Measurements from ENCODE around the gene CHURC1. TPM values are rescaled to one million over a fixed set of nuclear protein-coding genes. Genes with fewer than 3 reads are reported as not detected.

The CHURC1 gene
- total RNA-seq, 1 donor from 2014 or later = 51.6 TPM

DNA sequence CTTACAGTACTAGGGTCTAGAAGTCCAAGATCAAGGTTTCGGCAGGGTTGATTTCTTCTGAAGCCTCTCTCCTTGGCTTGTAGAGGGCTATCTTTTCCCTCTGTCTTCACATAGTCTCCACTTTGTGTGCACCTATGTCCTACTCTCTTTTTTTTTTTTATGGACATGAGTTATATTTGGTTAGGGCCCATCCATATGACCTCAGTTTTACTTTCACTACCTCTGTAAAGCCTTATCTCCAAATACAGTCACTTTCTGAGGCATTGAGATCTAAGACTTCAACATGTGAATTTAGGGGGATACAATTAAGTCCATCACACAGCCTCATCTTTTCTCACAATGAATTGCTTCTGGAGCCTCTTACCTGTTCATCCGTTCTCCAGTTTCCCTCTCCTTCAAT is 28.7 kb upstream of the CHURC1 start:
- Mint-ChIP-seq H3K4me3 (ENCODE audit: unreplicated experiment) (no peak overlapping the region), H3K27ac (ENCODE audit: unreplicated experiment) (no peak overlapping the region), H3K9me3 (ENCODE audit: unreplicated experiment) (no peaks in the 10 kb centered on the region), H3K27me3 (ENCODE audit: unreplicated experiment) (peaks cover 85% of the 10 kb centered on the region), H3K36me3 (ENCODE audit: unreplicated experiment) (peaks cover 2% of the 10 kb centered on the region), H3K4me1 (ENCODE audit: unreplicated experiment) (peaks cover 1% of the 10 kb centered on the region)
- DNase-seq (ENCODE audit: extremely low spot score, unreplicated experiment) = no peak
- TF ChIP-seq, protein P1, sequence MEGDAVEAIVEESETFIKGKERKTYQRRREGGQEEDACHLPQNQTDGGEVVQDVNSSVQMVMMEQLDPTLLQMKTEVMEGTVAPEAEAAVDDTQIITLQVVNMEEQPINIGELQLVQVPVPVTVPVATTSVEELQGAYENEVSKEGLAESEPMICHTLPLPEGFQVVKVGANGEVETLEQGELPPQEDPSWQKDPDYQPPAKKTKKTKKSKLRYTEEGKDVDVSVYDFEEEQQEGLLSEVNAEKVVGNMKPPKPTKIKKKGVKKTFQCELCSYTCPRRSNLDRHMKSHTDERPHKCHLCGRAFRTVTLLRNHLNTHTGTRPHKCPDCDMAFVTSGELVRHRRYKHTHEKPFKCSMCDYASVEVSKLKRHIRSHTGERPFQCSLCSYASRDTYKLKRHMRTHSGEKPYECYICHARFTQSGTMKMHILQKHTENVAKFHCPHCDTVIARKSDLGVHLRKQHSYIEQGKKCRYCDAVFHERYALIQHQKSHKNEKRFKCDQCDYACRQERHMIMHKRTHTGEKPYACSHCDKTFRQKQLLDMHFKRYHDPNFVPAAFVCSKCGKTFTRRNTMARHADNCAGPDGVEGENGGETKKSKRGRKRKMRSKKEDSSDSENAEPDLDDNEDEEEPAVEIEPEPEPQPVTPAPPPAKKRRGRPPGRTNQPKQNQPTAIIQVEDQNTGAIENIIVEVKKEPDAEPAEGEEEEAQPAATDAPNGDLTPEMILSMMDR (IDR thresholded peaks at IDR 0.05) = no peak

- H3K9me3 Mint-ChIP-seq (ENCODE audit: unreplicated experiment) = no peaks in the 10 kb centered on the region
These were observed 24.9 kb upstream of the CHURC1 start for GRCh38 chr14:64889352-64889751.

DNA sequence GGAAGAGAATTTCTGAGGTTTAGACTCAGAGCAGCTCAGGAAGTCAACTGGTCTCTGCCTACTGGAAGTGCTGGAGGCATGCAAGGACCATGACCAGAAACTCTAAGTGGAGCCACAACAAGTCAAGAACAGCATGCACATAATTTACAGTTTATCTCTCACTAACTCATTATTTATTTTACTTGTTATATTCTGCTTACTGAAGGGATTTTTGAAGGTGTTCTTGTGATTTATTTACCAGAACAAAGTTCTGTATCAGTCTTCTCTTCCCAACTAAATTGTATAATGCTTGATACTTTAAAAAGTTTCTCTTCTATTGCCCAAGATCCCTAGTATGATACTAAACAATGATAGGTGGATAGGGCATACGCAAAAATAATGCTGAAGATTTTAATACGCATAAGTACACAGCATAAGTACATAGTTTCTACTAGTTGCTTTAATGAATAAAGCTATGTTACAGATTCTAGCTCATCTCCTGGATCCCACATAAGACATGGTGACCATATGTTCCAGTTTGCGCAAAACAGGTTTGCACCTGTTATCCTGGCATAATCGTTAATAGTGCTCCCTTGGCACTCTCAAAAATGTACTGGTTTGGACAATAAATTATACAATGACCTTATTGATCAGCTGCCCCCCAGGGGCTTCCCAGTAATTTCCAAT is 22.9 kb upstream of the CHURC1 start:
- Mint-ChIP-seq H3K36me3 (ENCODE audit: unreplicated experiment) (no peaks in the 10 kb centered on the region), H3K27me3 (ENCODE audit: unreplicated experiment) (peaks cover 47% of the 10 kb centered on the region), H3K4me1 (ENCODE audit: unreplicated experiment) (no peaks in the 10 kb centered on the region), H3K4me3 (ENCODE audit: unreplicated experiment) (no peak overlapping the region), H3K9me3 (ENCODE audit: unreplicated experiment) (no peaks in the 10 kb centered on the region), H3K27ac (ENCODE audit: unreplicated experiment) (no peak overlapping the region)
- DNase-seq (ENCODE audit: extremely low spot score, unreplicated experiment) = no peak
- TF ChIP-seq, protein P1 (IDR thresholded peaks at IDR 0.05) = no peak

More at GRCh38 chr14:64889352-64889751, 24.9 kb upstream of the CHURC1 start:
- TF ChIP-seq, protein P1 (IDR thresholded peaks at IDR 0.05) = no peak
- no peak for DNase-seq (ENCODE audit: extremely low spot score, unreplicated experiment)
- Mint-ChIP-seq H3K4me3 (ENCODE audit: unreplicated experiment) (no peak overlapping the region), H3K27me3 (ENCODE audit: unreplicated experiment) (peaks cover 64% of the 10 kb centered on the region), H3K4me1 (ENCODE audit: unreplicated experiment) (no peaks in the 10 kb centered on the region), H3K27ac (ENCODE audit: unreplicated experiment) (no peak overlapping the region), H3K36me3 (ENCODE audit: unreplicated experiment) (no peaks in the 10 kb centered on the region)

DNA sequence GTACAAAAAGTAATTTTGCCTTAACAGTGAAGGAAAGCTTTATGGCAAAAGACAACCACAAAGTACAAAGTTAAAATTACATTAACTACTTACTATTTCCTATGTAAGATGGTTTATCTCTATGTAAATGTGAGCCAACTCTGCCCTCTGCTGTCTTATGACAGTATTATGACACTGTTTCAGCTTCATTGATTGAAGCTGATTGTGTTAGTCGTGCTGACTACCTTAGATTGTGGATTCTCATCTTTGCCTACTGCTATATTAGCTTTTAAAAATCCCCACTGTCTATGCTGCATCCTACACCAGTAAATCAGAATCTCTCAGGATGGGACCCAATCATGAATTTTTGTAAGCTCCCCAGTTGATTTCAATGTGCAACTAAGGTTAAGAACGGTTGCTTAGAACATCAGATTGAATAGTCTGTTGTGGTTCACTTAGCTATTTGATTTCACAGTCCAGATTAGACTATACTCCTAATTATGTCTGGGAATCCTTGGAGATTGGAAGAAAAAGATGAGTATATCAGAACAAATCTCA is 22.3 kb upstream of the CHURC1 start:
- no peak for DNase-seq (ENCODE audit: extremely low spot score, unreplicated experiment)
- no peaks in the 10 kb centered on the region for H3K4me1 Mint-ChIP-seq (ENCODE audit: unreplicated experiment)
- H3K36me3 Mint-ChIP-seq (ENCODE audit: unreplicated experiment) = no peaks in the 10 kb centered on the region
- H3K27me3 Mint-ChIP-seq (ENCODE audit: unreplicated experiment) = peaks cover 43% of the 10 kb centered on the region
- no peak overlapping the region for H3K27ac Mint-ChIP-seq (ENCODE audit: unreplicated experiment)
- H3K4me3 Mint-ChIP-seq (ENCODE audit: unreplicated experiment) = no peak overlapping the region
- TF ChIP-seq, protein P1 (IDR thresholded peaks at IDR 0.05) = peak; percentile 75
- H3K9me3 Mint-ChIP-seq (ENCODE audit: unreplicated experiment) = no peaks in the 10 kb centered on the region

- TF ChIP-seq, protein P1 (IDR thresholded peaks at IDR 0.05) = no peak
- no peaks in the 10 kb centered on the region for H3K9me3 Mint-ChIP-seq (ENCODE audit: unreplicated experiment)
- peaks cover 43% of the 10 kb centered on the region for H3K27me3 Mint-ChIP-seq (ENCODE audit: unreplicated experiment)
- no peak overlapping the region for H3K27ac Mint-ChIP-seq (ENCODE audit: unreplicated experiment)
- no peaks in the 10 kb centered on the region for H3K36me3 Mint-ChIP-seq (ENCODE audit: unreplicated experiment)
- no peak overlapping the region for H3K4me3 Mint-ChIP-seq (ENCODE audit: unreplicated experiment)
- no peaks in the 10 kb centered on the region for H3K4me1 Mint-ChIP-seq (ENCODE audit: unreplicated experiment)
- DNase-seq (ENCODE audit: extremely low spot score, unreplicated experiment) = no peak
These were observed 14.3 kb upstream of the CHURC1 start for GRCh38 chr14:64899958-64900357.
